ENCODE data around the gene KAT2B.

Gene KAT2B

GRCh38 chr3:20125289-20125688, 85.0 kb downstream of the KAT2B start:
- no peak overlapping the region for H3K4me3 ChIP-seq (ENCODE audit: low read depth, low read length)
- no peak for DNase-seq (ENCODE audit: low read depth)
- TF ChIP-seq CTCF (conservative IDR thresholded peaks at IDR 0.05; ENCODE audit: low read depth, low read length) = no peak

- TF ChIP-seq CTCF (conservative IDR thresholded peaks at IDR 0.05; ENCODE audit: low read depth, low read length) = no peak
- DNase-seq (ENCODE audit: low read depth) = no peak
- no peak overlapping the region for H3K4me3 ChIP-seq (ENCODE audit: low read depth, low read length)
Observed at GRCh38 chr3:20125897-20126296, 85.7 kb downstream of the KAT2B start.

GRCh38 chr3:20128358-20128757, 88.1 kb downstream of the KAT2B start:
- TF ChIP-seq CTCF (conservative IDR thresholded peaks at IDR 0.05; ENCODE audit: low read depth, low read length) = no peak
- H3K4me3 ChIP-seq (ENCODE audit: low read depth, low read length) = no peak overlapping the region
- DNase-seq (ENCODE audit: low read depth) = no peak

- no peak for TF ChIP-seq CTCF (conservative IDR thresholded peaks at IDR 0.05; ENCODE audit: low read depth, low read length)
- DNase-seq (ENCODE audit: low read depth) = no peak
- H3K4me3 ChIP-seq (ENCODE audit: low read depth, low read length) = no peak overlapping the region
Observed at GRCh38 chr3:20130106-20130505, 89.9 kb downstream of the KAT2B start.

GRCh38 chr3:20136231-20136630, 96.0 kb downstream of the KAT2B start:
- no peak overlapping the region for H3K4me3 ChIP-seq (ENCODE audit: low read depth, low read length)
- peak; percentile 13 for DNase-seq (ENCODE audit: low read depth)
- TF ChIP-seq CTCF (conservative IDR thresholded peaks at IDR 0.05; ENCODE audit: low read depth, low read length) = no peak

GRCh38 chr3:20137647-20138046, 97.4 kb downstream of the KAT2B start:
- DNase-seq (ENCODE audit: low read depth) = no peak

More at GRCh38 chr3:20137647-20138046, 97.4 kb downstream of the KAT2B start:
- no peak overlapping the region for H3K4me3 ChIP-seq (ENCODE audit: low read depth, low read length)
- no peak for TF ChIP-seq CTCF (conservative IDR thresholded peaks at IDR 0.05; ENCODE audit: low read depth, low read length)

Data from choroid plexus epithelial cell (primary cell).